Loucy (cell line): ENCODE data around the gene BCORL1.
A peak's percentile ranks its signal among the peaks of the same experiment; 100 is the strongest.

Source experiments
- H2AFZ ChIP-seq: fragments of 200-600 bp; sonication (generic); 2 replicates; pipeline ENCODE4 v1.6.0; 2016; ENCODE audit warnings: antibody characterized with exemption, mild to moderate bottlenecking, low read length, moderate library complexity
- H3F3A ChIP-seq: fragments of 200-600 bp; 2 replicates; pipeline ENCODE4 v1.6.0; 2016; ENCODE audit warnings: antibody characterized with exemption, low read depth, mild to moderate bottlenecking
- H3K27me3 ChIP-seq: fragments of 200-600 bp; sonication (generic); 2 replicates; pipeline ENCODE4 v1.6.1; 2014; ENCODE audit warnings: low read length, mild to moderate bottlenecking; ENCODE audit not compliant: insufficient read depth, poor library complexity, severe bottlenecking
- H3K36me3 ChIP-seq: fragments of 200-600 bp; sonication (generic); 2 replicates; pipeline ENCODE4 v1.6.1; 2016; ENCODE audit warnings: low read length; ENCODE audit not compliant: insufficient read depth
- H3K4me1 ChIP-seq: fragments of 200-600 bp; sonication (generic); 2 replicates; pipeline ENCODE4 v1.5.1; 2014; ENCODE audit warnings: low read length, mild to moderate bottlenecking; ENCODE audit not compliant: insufficient read depth, poor library complexity, severe bottlenecking
- H3K4me2 ChIP-seq: fragments of 200-600 bp; sonication (generic); 2 replicates; pipeline ENCODE4 v1.6.0; 2014; ENCODE audit warnings: antibody characterized with exemption, low read length, low read depth, mild to moderate bottlenecking; ENCODE audit not compliant: poor library complexity, severe bottlenecking
- H3K4me3 ChIP-seq: fragments of 200-600 bp; sonication (generic); 2 replicates; pipeline ENCODE4 v1.5.1; 2014; ENCODE audit warnings: low read length, mild to moderate bottlenecking, mixed read lengths; ENCODE audit not compliant: poor library complexity, severe bottlenecking
- H3K79me2 ChIP-seq: fragments of 200-600 bp; sonication (generic); 2 replicates; pipeline ENCODE4 v1.6.1; 2014; ENCODE audit warnings: low read length; ENCODE audit not compliant: insufficient read depth
- H3K9ac ChIP-seq: fragments of 200-600 bp; sonication (generic); 2 replicates; pipeline ENCODE4 v1.6.0; 2014; ENCODE audit warnings: mild to moderate bottlenecking, low read depth, low read length, moderate library complexity; ENCODE audit not compliant: poor library complexity, severe bottlenecking
- H3K9me2 ChIP-seq: fragments of 200-600 bp; sonication (generic); replicated peaks from 2 replicates; pipeline ENCODE4 v1.6.1; 2016; ENCODE audit warnings: low read depth, low read length, mixed read lengths
- H3K9me3 ChIP-seq: fragments of 200-600 bp; sonication (generic); 2 replicates; pipeline ENCODE4 v1.6.1; 2014; ENCODE audit warnings: mild to moderate bottlenecking, antibody characterized with exemption, low read length, low read depth; ENCODE audit not compliant: insufficient read depth
- H4K20me1 ChIP-seq: fragments of 200-600 bp; sonication (generic); 2 replicates; pipeline ENCODE4 v1.6.0; 2014; ENCODE audit warnings: antibody characterized with exemption, low read length, mild to moderate bottlenecking; ENCODE audit not compliant: insufficient read depth, poor library complexity, severe bottlenecking
- CTCF ChIP-seq: fragments of 200-600 bp; sonication (generic); conservative IDR thresholded peaks from 2 replicates; pipeline ENCODE4 v1.5.1; 2014; ENCODE audit warnings: mild to moderate bottlenecking, antibody characterized with exemption, low read length
- EZH2phosphoT487 ChIP-seq: fragments of 200-600 bp; IDR thresholded peaks from 2 replicates; pipeline ENCODE4 v1.6.1; 2018; ENCODE audit warnings: antibody characterized with exemption, mild to moderate bottlenecking, moderate library complexity, borderline replicate concordance

The BCORL1 gene

GRCh38 chrX:129959493-129959832 is 23.0 kb upstream of the BCORL1 start:
- H3K9me3 ChIP-seq = no peaks in the 10 kb centered on the region
- H3F3A ChIP-seq = no peaks in the 10 kb centered on the region
- no peaks in the 10 kb centered on the region for H3K36me3 ChIP-seq
- TF ChIP-seq CTCF (no peak), EZH2phosphoT487 (no peak)
- H3K27me3 ChIP-seq = no peaks in the 10 kb centered on the region
- no peaks in the 10 kb centered on the region for H4K20me1 ChIP-seq
- peak overlapping the region; percentile 96 for H3K9ac ChIP-seq
- H3K9me2 ChIP-seq = no peaks in the 10 kb centered on the region
- H3K4me1 ChIP-seq = peaks cover 54% of the 10 kb centered on the region
- H2AFZ ChIP-seq = no peak overlapping the region
- peaks cover 13% of the 10 kb centered on the region; the same call in 1 of the 2 replicates for H3K79me2 ChIP-seq
- no peak overlapping the region for H3K4me3 ChIP-seq
- peak overlapping the region; percentile 68 for H3K4me2 ChIP-seq

GRCh38 chrX:129961180-129962083 is 21.0 kb upstream of the BCORL1 start:
- H2AFZ ChIP-seq = 0 out of 2 replicates have a peak overlapping the region, but pooled peaks have one; percentile 5
- peak overlapping the region; percentile 96 for H3K9ac ChIP-seq
- H4K20me1 ChIP-seq = no peaks in the 10 kb centered on the region
- no peaks in the 10 kb centered on the region for H3K9me2 ChIP-seq
- H3K4me2 ChIP-seq = peak overlapping the region; percentile 95
- H3K4me3 ChIP-seq = peak overlapping the region; percentile 75
- H3K27me3 ChIP-seq = no peaks in the 10 kb centered on the region
- no peaks in the 10 kb centered on the region for H3F3A ChIP-seq
- no peak for TF ChIP-seq CTCF
- TF ChIP-seq EZH2phosphoT487 = no peak
- H3K79me2 ChIP-seq = peaks cover 13% of the 10 kb centered on the region; the same call in 1 of the 2 replicates
- H3K4me1 ChIP-seq = peaks cover 37% of the 10 kb centered on the region
- no peaks in the 10 kb centered on the region for H3K9me3 ChIP-seq
- H3K36me3 ChIP-seq = no peaks in the 10 kb centered on the region

- no peaks in the 10 kb centered on the region for H3K9me2 ChIP-seq
- no peaks in the 10 kb centered on the region for H3F3A ChIP-seq
- H4K20me1 ChIP-seq = no peaks in the 10 kb centered on the region
- H3K9ac ChIP-seq = no peak overlapping the region
- H3K4me1 ChIP-seq = peaks cover 20% of the 10 kb centered on the region
- no peak overlapping the region for H3K4me2 ChIP-seq
- no peak overlapping the region for H2AFZ ChIP-seq
- H3K27me3 ChIP-seq = no peaks in the 10 kb centered on the region
- peaks cover 9% of the 10 kb centered on the region; the same call in 1 of the 2 replicates for H3K79me2 ChIP-seq
- no peaks in the 10 kb centered on the region for H3K36me3 ChIP-seq
- no peaks in the 10 kb centered on the region for H3K9me3 ChIP-seq
- H3K4me3 ChIP-seq = no peak overlapping the region
- no peak for TF ChIP-seq EZH2phosphoT487
- TF ChIP-seq CTCF = no peak
Observed at GRCh38 chrX:129963729-129964128, 18.7 kb upstream of the BCORL1 start.
